Measurements from ENCODE around the gene GINS2.

The GINS2 gene

GRCh38 chr16:85722128-85722893 lies 33.6 kb upstream of the GINS2 start:
- Mint-ChIP-seq H3K27ac (no peak overlapping the region), H3K27me3 (no peaks in the 10 kb centered on the region), H3K9me3 (no peaks in the 10 kb centered on the region), H3K4me3 (no peak overlapping the region), H3K36me3 (ENCODE audit: low read depth) (no peaks in the 10 kb centered on the region), H3K4me1 (ENCODE audit: low read depth) (peaks cover 2% of the 10 kb centered on the region)
- DNase-seq, result no peak

GRCh38 chr16:85720302-85720637 lies 31.5 kb upstream of the GINS2 start:
- H3K27ac Mint-ChIP-seq, result no peak overlapping the region

GRCh38 chr16:85719605-85720301 lies 31.0 kb upstream of the GINS2 start:
- Mint-ChIP-seq H3K27me3 (peaks cover 2% of the 10 kb centered on the region), H3K4me3 (no peak overlapping the region), H3K9me3 (no peaks in the 10 kb centered on the region), H3K4me1 (ENCODE audit: low read depth) (peaks cover 6% of the 10 kb centered on the region), H3K36me3 (ENCODE audit: low read depth) (no peaks in the 10 kb centered on the region), H3K27ac (no peak overlapping the region)
- no peak for DNase-seq

More at GRCh38 chr16:85720302-85720637, 31.5 kb upstream of the GINS2 start:
- Mint-ChIP-seq H3K4me1 (ENCODE audit: low read depth) (peaks cover 6% of the 10 kb centered on the region), H3K36me3 (ENCODE audit: low read depth) (no peaks in the 10 kb centered on the region), H3K9me3 (no peaks in the 10 kb centered on the region), H3K4me3 (no peak overlapping the region), H3K27me3 (no peaks in the 10 kb centered on the region)
- no peak for DNase-seq

DNA sequence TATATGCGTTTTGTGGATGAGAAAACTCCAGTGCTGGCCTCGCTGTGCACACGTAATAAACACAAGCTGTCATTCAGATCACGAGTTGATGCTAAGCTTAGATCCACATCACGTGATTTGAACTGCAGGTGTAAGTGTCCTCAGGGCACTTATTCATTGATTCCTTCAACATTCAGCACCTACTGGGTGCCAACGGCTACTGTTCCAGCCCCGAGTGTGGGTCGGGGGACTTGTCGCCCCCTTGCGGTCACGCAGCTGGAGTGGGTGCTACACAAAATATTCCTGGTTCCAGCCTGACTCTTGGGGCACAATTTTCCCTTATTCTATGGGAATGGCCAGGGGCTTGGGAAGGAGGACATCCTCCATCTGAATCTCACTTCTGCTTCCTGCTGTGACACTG lies 29.9 kb upstream of the GINS2 start:
- H3K27ac Mint-ChIP-seq, result no peak overlapping the region
- DNase-seq, result no peak
- no peak overlapping the region for H3K4me3 Mint-ChIP-seq
- no peaks in the 10 kb centered on the region for H3K9me3 Mint-ChIP-seq
- peaks cover 6% of the 10 kb centered on the region for H3K4me1 Mint-ChIP-seq (ENCODE audit: low read depth)
- no peaks in the 10 kb centered on the region for H3K36me3 Mint-ChIP-seq (ENCODE audit: low read depth)
- H3K27me3 Mint-ChIP-seq, result peaks cover 2% of the 10 kb centered on the region

- no peak overlapping the region for H3K27ac Mint-ChIP-seq
- peaks cover 2% of the 10 kb centered on the region for H3K27me3 Mint-ChIP-seq
Measured at GRCh38 chr16:85718153-85718477, 29.4 kb upstream of the GINS2 start.

DNA sequence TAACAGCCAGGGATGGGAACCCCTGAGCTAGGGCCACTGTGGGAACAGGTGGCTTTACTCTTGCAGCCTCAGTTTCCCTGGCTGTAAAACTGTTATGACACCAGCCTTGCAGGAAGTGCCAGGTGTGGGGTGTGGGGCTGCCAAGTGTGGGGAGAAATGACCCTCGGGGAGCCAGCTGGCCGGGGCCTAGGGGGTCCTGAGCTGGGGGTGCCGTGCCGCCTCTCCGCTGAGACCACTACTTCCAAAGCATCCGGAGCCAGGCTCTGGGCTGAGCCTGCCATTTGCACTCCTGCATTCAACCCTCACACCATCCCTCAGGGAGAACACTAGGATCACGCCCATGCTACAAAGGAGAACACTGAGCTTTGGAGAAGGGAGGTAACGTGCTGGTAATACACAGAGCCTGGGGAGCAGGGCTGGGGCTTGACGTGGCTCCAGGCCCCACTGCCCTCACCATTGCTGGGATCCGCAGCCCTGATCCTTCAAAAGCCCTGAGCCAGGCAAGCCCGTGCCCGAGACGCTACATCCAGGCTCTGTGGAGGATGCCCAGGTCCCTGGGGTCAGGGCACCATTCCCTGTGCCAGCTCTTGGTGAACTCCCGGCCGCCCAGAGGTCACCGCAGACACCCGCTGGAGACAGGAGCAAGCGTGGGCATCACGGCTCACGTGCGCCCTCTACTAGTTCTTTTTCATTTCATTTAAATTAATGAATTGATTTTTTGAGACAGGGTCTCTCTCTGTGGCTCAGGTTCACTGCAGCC lies 28.8 kb upstream of the GINS2 start:
- Mint-ChIP-seq H3K4me3 (no peak overlapping the region), H3K4me1 (ENCODE audit: low read depth) (peaks cover 6% of the 10 kb centered on the region), H3K27ac (no peak overlapping the region), H3K9me3 (no peaks in the 10 kb centered on the region), H3K27me3 (peaks cover 2% of the 10 kb centered on the region), H3K36me3 (ENCODE audit: low read depth) (peaks cover 2% of the 10 kb centered on the region)
- DNase-seq, result peak; percentile 66

More at GRCh38 chr16:85718153-85718477, 29.4 kb upstream of the GINS2 start:
- no peak overlapping the region for H3K4me3 Mint-ChIP-seq
- H3K9me3 Mint-ChIP-seq, result no peaks in the 10 kb centered on the region
- no peak for DNase-seq
- no peaks in the 10 kb centered on the region for H3K36me3 Mint-ChIP-seq (ENCODE audit: low read depth)
- peaks cover 6% of the 10 kb centered on the region for H3K4me1 Mint-ChIP-seq (ENCODE audit: low read depth)

DNA sequence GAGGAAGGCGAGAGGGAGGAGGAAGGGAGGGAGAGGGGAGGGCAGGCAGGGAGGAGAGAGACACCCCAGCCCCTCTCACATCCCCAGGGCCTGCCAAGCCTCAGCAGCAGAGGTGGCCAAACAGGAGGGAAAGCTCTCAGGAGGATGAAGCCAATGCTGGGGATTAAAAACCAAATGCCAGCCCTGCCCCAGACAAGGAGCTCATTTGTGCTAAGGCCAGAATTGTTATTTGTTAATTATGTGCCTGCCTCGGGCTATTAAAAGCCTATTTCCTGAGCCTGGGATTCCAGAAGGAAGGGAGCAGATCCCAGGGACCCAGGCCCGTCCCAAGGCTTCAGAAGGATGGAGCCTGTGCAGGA lies 27.9 kb upstream of the GINS2 start:
- no peak overlapping the region for H3K27ac Mint-ChIP-seq
- H3K4me1 Mint-ChIP-seq (ENCODE audit: low read depth), result peaks cover 6% of the 10 kb centered on the region
- no peak overlapping the region for H3K4me3 Mint-ChIP-seq
- peaks cover 4% of the 10 kb centered on the region for H3K9me3 Mint-ChIP-seq
- DNase-seq, result no peak
- H3K36me3 Mint-ChIP-seq (ENCODE audit: low read depth), result peaks cover 2% of the 10 kb centered on the region
- peaks cover 2% of the 10 kb centered on the region for H3K27me3 Mint-ChIP-seq

DNA sequence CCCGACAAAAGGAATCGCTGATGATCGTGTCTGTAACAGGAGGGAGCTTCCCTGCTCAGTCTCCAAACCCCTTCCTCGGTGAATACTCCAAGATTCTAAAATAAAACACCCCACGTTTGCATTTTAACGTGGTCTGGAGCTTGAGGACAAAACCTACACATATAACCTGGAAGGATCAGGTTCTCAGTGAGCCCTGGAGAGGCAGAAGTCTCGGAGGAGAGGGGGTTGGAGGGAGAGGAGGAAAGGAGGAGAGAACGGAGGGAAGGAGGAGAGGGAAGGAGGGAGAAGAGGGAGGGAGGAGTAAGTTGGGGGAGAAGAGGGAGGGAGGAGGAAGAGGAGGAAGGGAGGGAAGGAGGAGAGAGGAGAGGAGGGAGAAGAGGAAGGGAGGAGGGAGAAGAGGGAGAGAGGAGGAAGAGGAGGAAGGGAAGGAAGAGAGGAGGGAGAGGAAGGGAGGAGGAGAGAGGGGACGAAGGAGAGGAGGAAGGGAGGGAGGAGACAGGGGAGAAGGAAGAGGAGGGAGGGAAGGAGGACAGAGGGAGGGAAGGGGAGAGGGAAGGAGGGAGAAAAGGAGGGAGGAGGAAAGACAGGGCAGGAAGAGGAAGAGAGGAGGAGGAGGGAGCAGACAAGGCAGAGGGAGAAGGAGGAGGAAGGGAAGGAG lies 27.4 kb upstream of the GINS2 start:
- peaks cover 6% of the 10 kb centered on the region for H3K4me1 Mint-ChIP-seq (ENCODE audit: low read depth)
- no peak for DNase-seq

GRCh38 chr16:85715169-85716021 lies 26.6 kb upstream of the GINS2 start:
- Mint-ChIP-seq H3K36me3 (ENCODE audit: low read depth) (peaks cover 2% of the 10 kb centered on the region), H3K4me3 (no peak overlapping the region), H3K27me3 (peaks cover 2% of the 10 kb centered on the region), H3K27ac (no peak overlapping the region), H3K9me3 (peaks cover 4% of the 10 kb centered on the region), H3K4me1 (ENCODE audit: low read depth) (peaks cover 6% of the 10 kb centered on the region)
- no peak for DNase-seq

More for the DNA sequence above, 27.4 kb upstream of the GINS2 start:
- Mint-ChIP-seq H3K27ac (no peak overlapping the region), H3K36me3 (ENCODE audit: low read depth) (peaks cover 2% of the 10 kb centered on the region), H3K27me3 (peaks cover 2% of the 10 kb centered on the region), H3K9me3 (peaks cover 4% of the 10 kb centered on the region), H3K4me3 (no peak overlapping the region)

DNA sequence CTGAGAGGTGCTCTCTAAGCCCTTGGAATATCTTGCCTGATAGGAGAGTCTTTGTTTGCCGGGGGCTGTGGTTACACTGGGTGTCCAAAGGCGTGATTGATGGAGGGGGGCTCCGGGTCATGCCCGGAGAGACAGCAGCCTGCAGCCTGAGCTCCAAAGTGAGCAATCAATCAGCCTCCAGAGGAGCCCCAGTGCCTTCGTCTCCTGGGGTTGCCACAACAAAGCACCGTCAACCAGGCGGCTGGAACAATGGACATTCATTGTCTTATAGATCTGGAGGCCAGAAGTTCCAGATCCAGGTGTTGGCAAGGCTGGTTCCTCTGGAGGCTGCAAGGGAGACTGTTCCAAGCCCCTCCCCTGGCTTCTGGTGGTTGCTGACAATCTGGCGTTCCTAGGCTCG lies 24.0 kb upstream of the GINS2 start:
- H3K9me3 Mint-ChIP-seq, result peaks cover 4% of the 10 kb centered on the region
- H3K27me3 Mint-ChIP-seq, result peaks cover 2% of the 10 kb centered on the region
- H3K36me3 Mint-ChIP-seq (ENCODE audit: low read depth), result peaks cover 2% of the 10 kb centered on the region
- H3K4me3 Mint-ChIP-seq, result no peak overlapping the region
- H3K27ac Mint-ChIP-seq, result no peak overlapping the region
- no peak for DNase-seq
- H3K4me1 Mint-ChIP-seq (ENCODE audit: low read depth), result peaks cover 6% of the 10 kb centered on the region

GRCh38 chr16:85711982-85712587 lies 23.3 kb upstream of the GINS2 start:
- no peak for DNase-seq
- peaks cover 2% of the 10 kb centered on the region for H3K27me3 Mint-ChIP-seq
- H3K4me1 Mint-ChIP-seq (ENCODE audit: low read depth), result peaks cover 5% of the 10 kb centered on the region
- peaks cover 4% of the 10 kb centered on the region for H3K9me3 Mint-ChIP-seq
- no peak overlapping the region for H3K27ac Mint-ChIP-seq
- peaks cover 2% of the 10 kb centered on the region for H3K36me3 Mint-ChIP-seq (ENCODE audit: low read depth)
- no peak overlapping the region for H3K4me3 Mint-ChIP-seq

DNA sequence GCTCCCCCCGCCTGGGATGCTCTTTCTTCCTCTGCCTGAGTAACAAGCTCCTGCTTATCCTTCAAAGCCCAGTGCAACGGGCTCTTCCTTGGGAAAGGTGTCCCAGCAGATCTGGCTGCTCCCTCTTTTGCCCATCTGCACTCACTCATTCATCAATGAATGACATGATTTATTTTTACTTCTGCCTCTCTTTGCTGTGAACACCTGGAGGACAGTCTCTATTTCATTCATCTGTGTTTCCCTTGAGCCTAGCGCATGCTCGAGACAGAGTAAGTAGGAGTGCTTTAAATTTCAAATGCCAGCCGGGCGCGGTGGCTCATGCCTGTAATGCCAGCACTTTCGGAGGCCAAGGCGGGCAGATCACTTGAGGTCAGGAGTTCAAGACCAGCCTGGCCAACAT lies 22.0 kb upstream of the GINS2 start:
- peaks cover 2% of the 10 kb centered on the region for H3K36me3 Mint-ChIP-seq (ENCODE audit: low read depth)
- H3K4me1 Mint-ChIP-seq (ENCODE audit: low read depth), result peaks cover 4% of the 10 kb centered on the region
- peaks cover 2% of the 10 kb centered on the region for H3K27me3 Mint-ChIP-seq
- no peak overlapping the region for H3K27ac Mint-ChIP-seq
- H3K9me3 Mint-ChIP-seq, result peaks cover 4% of the 10 kb centered on the region
- no peak for DNase-seq
- H3K4me3 Mint-ChIP-seq, result no peak overlapping the region

DNA sequence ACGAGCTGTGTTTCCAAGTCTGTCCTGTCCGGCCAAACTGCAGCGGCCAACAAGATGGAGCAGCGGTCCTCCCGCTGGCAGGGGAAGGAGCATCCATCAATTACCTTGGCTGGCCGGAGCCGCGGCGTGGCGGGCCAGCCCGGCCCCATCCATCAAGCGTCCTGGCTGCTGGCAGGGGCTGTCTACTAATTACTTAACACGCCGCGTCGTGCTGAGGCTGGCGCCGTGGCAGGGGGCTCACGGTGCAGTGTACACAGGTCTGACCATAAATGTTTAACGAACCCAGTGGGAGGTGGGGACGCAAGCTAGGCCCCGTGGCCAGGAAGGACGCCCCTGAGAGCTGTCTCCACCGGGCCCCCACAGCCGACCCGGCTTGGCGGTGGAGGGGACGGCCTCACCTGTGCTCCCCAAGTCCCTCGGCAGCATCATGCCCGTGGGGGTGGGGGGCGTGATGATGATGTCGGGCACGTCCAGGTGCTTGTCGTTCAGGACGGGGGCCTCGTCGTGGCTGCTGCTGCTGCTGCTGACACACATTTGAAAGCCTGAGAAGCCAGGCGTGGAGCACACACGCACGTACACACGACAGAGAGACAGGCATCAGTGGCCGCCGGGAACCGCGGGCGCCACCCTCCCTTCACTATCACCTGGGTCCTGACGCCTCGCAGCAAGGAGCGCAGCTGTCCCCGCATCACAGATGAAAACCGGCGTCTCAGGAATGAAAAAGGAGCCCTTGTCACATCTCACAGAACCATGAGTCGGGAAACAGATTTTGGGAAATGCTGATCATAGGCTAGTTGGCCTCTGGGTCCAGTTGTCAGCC lies 21.2 kb upstream of the GINS2 start:
- H3K36me3 Mint-ChIP-seq (ENCODE audit: low read depth), result peaks cover 2% of the 10 kb centered on the region
- H3K27me3 Mint-ChIP-seq, result peaks cover under 1% of the 10 kb centered on the region
- peaks cover 4% of the 10 kb centered on the region for H3K9me3 Mint-ChIP-seq
- H3K27ac Mint-ChIP-seq, result no peak overlapping the region
- no peak overlapping the region for H3K4me3 Mint-ChIP-seq
- no peaks in the 10 kb centered on the region for H3K4me1 Mint-ChIP-seq (ENCODE audit: low read depth)
- DNase-seq, result no peak

Data from activated T-cell treated with anti-CD3 and anti-CD28 coated beads, Interleukin-2, amount 50 U/mL, for 24 hours (primary cell).